Activated CD8-positive, alpha-beta T cell treated with anti-CD3 and anti-CD28 coated beads for 36 hours (primary cell): ENCODE results near the gene MAP4K1. TPM values are rescaled to one million over a fixed set of nuclear protein-coding genes. Genes with fewer than 3 reads are reported as not detected.

Source experiments
- ATAC-seq: fragments of 200-7000 bp; cut with Tn5 transposase; one replicate; pipeline ENCODE4 v1.10.0; 2021; ENCODE audit warnings: mild to moderate bottlenecking, moderate library complexity
- CTCF ChIA-PET: fragments of 350-600 bp; sonication (Branson Sonifier 250); formaldehyde crosslinking; loops from one replicate; lab custom pipeline; 2021; ENCODE audit warnings: antibody characterized with exemption; lab: Charles Lee
- POLR2A ChIA-PET: fragments of 350-600 bp; sonication (Branson Sonifier 250); formaldehyde crosslinking; loops from one replicate; lab custom pipeline; 2021; ENCODE audit warnings: antibody characterized with exemption; lab: Charles Lee
- DNase-seq: peaks from one replicate; pipeline ENCODE4 v3.0.0-alpha.2; 2020
- H3K27ac Mint-ChIP-seq: one replicate; pipeline ENCODE4 v1.8.0; 2021; ENCODE audit warnings: mild to moderate bottlenecking, mixed read lengths
- H3K27me3 Mint-ChIP-seq: one replicate; pipeline ENCODE4 v1.8.0; 2021; ENCODE audit warnings: mixed read lengths
- H3K36me3 Mint-ChIP-seq: one replicate; pipeline ENCODE4 v1.8.0; 2021; ENCODE audit warnings: low read depth, mixed read lengths
- H3K4me1 Mint-ChIP-seq: one replicate; pipeline ENCODE4 v1.8.0; 2021; ENCODE audit warnings: low read depth, mixed read lengths
- H3K4me3 Mint-ChIP-seq: one replicate; pipeline ENCODE4 v1.8.0; 2021; ENCODE audit warnings: mild to moderate bottlenecking, moderate library complexity, mixed read lengths
- H3K9me3 Mint-ChIP-seq: one replicate; pipeline ENCODE4 v1.8.0; 2021; ENCODE audit warnings: mixed read lengths
- intact Hi-C: fragments of 100-400 bp; cut with micrococcal nuclease; formaldehyde crosslinking; loops from one replicate; pipeline ENCODE4 v1.10.0; 2022
- total RNA-seq, 2 experiments: library from RNA; stranded (reverse); gene quantifications; one replicate each; pipeline ENCODE4 v1.2.3, GENCODE V29; 2021
- TF ChIP-seq, protein P1 (sequence below): fragments of 200-600 bp; IDR thresholded peaks from one replicate; pipeline ENCODE4 v1.8.0; 2022; ENCODE audit warnings: antibody characterized with exemption, mild to moderate bottlenecking

Gene MAP4K1
- total RNA-seq, 2 experiments from 2014 or later: 166 to 174 TPM

DNA sequence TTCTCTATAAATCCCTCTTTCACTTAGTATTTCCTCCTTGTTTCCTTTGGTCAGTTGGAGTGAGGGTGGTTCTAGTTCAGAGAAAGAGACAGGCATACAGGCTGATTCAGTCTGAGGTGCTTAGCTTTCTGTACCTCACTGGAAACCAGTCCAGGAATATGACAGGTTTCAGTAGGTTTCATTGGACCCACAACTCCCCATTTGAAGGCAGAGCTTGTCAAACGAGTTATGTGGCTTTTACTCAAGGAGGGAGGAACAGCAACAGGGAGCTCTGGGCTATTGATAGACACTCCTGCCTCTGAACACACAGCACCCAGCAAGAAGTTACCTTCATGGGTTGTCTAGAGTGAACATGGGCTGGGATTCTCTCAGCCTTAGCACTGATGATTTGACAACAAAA, 44.2 kb upstream of the MAP4K1 start:
- TF ChIP-seq, protein P1, sequence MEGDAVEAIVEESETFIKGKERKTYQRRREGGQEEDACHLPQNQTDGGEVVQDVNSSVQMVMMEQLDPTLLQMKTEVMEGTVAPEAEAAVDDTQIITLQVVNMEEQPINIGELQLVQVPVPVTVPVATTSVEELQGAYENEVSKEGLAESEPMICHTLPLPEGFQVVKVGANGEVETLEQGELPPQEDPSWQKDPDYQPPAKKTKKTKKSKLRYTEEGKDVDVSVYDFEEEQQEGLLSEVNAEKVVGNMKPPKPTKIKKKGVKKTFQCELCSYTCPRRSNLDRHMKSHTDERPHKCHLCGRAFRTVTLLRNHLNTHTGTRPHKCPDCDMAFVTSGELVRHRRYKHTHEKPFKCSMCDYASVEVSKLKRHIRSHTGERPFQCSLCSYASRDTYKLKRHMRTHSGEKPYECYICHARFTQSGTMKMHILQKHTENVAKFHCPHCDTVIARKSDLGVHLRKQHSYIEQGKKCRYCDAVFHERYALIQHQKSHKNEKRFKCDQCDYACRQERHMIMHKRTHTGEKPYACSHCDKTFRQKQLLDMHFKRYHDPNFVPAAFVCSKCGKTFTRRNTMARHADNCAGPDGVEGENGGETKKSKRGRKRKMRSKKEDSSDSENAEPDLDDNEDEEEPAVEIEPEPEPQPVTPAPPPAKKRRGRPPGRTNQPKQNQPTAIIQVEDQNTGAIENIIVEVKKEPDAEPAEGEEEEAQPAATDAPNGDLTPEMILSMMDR: no peak
- POLR2A ChIA-PET: interaction anchor here (0.7 kb wide), 1 partner anchor 8 kb away, joined by 3 read pairs; no protein-coding TSS in a partner anchor
- DNase-seq (no peak), ATAC-seq (no peak)
- peaks cover 21% of the 10 kb centered on the region for H3K36me3 Mint-ChIP-seq
- no peaks in the 10 kb centered on the region for H3K9me3 Mint-ChIP-seq
- H3K27ac Mint-ChIP-seq: no peak overlapping the region
- intact Hi-C loops: no loop called here
- H3K4me1 Mint-ChIP-seq: peaks cover 61% of the 10 kb centered on the region
- CTCF ChIA-PET: interaction anchor here (1.0 kb wide), 1 partner anchor 268 kb away, joined by 3 read pairs; the partner anchor contains the start of genes MRPS12 and SARS2
- H3K4me3 Mint-ChIP-seq: no peak overlapping the region
- H3K27me3 Mint-ChIP-seq: peaks cover 3% of the 10 kb centered on the region

DNA sequence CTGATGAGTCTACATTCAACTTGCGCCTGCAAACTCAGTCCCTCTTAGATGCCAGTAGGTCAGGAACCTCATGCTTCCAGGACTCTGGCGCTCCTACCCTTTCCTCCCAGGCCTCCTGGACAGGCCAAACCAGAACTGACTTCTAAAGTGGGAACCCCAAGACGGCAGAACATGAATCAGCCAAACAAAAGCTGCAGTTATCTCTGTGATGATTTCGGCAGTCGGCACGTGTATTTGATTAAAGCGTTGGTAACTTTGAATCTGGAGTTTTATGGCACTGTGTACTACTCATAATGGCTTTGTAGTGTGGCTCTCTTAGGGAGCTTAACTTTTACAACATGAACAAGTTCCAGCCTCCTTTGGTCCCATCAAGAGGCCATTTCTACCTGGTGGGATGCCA, 43.4 kb upstream of the MAP4K1 start:
- TF ChIP-seq, protein P1: no peak
- DNase-seq: no peak
- POLR2A ChIA-PET: interaction anchor here (0.5 to 1.0 kb wide), 2 partner anchors 15 to 178 kb away, joined by 3 read pairs; no protein-coding TSS in a partner anchor
- no peak for ATAC-seq
- intact Hi-C loops: no loop called here
- Mint-ChIP-seq H3K36me3 (peaks cover 24% of the 10 kb centered on the region), H3K27ac (no peak overlapping the region), H3K4me3 (no peak overlapping the region), H3K27me3 (peaks cover 3% of the 10 kb centered on the region), H3K9me3 (no peaks in the 10 kb centered on the region), H3K4me1 (peaks cover 61% of the 10 kb centered on the region)
- CTCF ChIA-PET: no interaction called here

DNA sequence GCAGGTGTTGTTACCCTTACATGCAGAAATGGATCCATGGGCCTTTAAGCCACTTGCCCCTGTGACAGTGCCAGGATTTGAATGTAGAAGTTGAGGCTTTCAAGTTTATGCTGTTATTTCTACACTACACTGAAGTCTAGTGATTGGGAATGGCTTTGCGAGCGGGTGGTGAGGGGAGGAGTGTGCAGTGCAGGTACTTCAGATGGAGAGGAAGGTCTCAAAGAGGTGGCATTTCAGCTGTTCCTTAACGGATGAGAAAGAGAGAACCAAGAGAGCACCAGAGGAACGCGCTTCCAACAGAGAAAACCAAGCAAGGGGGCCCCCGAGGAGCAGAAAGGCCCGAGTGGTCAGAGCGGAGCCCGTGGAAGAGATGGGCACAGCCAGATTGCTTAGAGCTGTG, 43.0 kb upstream of the MAP4K1 start:
- peaks cover 61% of the 10 kb centered on the region for H3K4me1 Mint-ChIP-seq
- peaks cover 3% of the 10 kb centered on the region for H3K27me3 Mint-ChIP-seq
- ChIA-PET CTCF (interaction anchor here (0.9 kb wide), 1 partner anchor 14 kb away, joined by 3 read pairs; no protein-coding TSS in a partner anchor), POLR2A (interaction anchor here (0.5 to 1.0 kb wide), 3 partner anchors 70 to 178 kb away, joined by 3 read pairs; no protein-coding TSS in a partner anchor)
- ATAC-seq: no peak
- no peak overlapping the region for H3K27ac Mint-ChIP-seq
- no peak overlapping the region for H3K4me3 Mint-ChIP-seq
- DNase-seq: no peak
- intact Hi-C loops: no loop called here
- peaks cover 28% of the 10 kb centered on the region for H3K36me3 Mint-ChIP-seq
- TF ChIP-seq, protein P1: no peak
- H3K9me3 Mint-ChIP-seq: no peaks in the 10 kb centered on the region

DNA sequence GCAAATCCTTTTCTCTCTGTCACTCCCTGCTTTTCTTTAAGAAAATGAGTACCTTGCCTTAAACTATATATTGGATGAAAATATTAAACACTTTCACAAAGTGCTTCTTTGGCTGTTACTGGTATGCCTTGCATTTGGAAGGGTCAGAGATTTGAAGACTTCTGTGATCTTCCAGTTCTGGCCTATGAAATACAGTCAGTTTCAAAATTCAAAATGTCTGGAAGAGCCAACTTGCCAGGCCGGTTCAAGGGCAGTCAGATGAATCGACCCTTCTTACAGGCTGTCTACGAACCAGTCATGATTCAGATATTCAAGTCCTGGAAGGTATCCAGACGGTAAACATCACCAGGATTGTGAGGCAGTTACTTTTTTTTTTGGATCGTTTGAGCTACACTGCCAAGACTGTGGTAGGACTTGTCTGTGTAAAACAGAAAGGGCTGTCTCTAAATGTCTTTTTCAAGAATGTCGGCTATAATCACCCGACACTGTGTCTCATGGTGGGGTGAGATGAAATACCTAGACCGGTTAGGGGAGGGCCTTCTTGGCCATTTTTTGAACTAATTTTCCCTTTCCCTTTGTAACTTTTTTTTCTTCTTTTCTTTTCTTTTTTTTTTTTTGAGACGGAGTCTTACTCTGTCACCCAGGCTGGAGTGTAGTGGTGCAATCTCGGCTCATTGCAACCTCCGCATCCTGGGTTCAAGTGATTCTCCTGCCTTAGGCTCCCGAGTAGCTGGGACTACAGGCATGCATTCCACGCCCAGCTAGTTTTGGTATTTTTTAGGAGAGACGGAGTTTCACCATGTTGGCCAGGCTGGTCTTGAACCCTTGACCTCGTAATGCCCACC, 40.9 kb upstream of the MAP4K1 start:
- H3K27ac Mint-ChIP-seq: no peak overlapping the region
- TF ChIP-seq, protein P1: no peak
- POLR2A ChIA-PET: interaction anchor here (0.5 to 0.9 kb wide), 4 partner anchors 9 to 118 kb away, joined by 3 to 4 read pairs (median 3); no protein-coding TSS in a partner anchor

More for the DNA sequence above, 40.9 kb upstream of the MAP4K1 start:
- ATAC-seq: no peak
- peaks cover 61% of the 10 kb centered on the region for H3K4me1 Mint-ChIP-seq
- peaks cover 35% of the 10 kb centered on the region for H3K36me3 Mint-ChIP-seq
- no peak overlapping the region for H3K4me3 Mint-ChIP-seq
- no peak for DNase-seq
- no peaks in the 10 kb centered on the region for H3K9me3 Mint-ChIP-seq
- peaks cover 4% of the 10 kb centered on the region for H3K27me3 Mint-ChIP-seq
- CTCF ChIA-PET: interaction anchor here (1.0 to 2.4 kb wide), 3 partner anchors 11 to 272 kb away, joined by 3 to 7 read pairs (median 4); partner anchors contain the start of genes MRPS12 and SARS2
- intact Hi-C loops: no loop called here
